HG03108 (cell line): Measurements from ENCODE around the gene SMC2.

Source experiments
- ATAC-seq: cut with Tn5 transposase; IDR thresholded peaks from one replicate; pipeline ENCODE4 v1.9.1; 2021; ENCODE audit warnings: moderate library complexity; ENCODE audit not compliant: unreplicated experiment

SMC2 gene

DNA sequence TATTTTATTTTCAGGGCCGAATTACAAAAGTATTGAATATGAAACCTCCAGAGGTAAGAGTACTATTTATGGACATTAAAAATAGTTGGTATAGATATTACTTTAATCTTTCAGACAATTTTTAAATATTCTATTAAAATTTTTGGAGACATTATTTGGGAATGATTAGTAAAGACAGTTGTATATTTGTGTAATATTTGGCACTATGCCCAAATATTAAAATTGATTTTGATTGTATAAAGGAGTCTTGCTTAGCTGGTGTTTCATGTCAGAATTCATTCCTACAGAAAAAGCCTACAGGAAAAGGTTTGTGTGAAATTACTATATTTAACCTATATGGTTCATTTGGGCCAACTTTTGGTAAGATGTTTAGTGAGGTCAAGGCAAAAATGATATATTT lies 5.5 kb downstream of the SMC2 start:
- ATAC-seq = no peak

DNA sequence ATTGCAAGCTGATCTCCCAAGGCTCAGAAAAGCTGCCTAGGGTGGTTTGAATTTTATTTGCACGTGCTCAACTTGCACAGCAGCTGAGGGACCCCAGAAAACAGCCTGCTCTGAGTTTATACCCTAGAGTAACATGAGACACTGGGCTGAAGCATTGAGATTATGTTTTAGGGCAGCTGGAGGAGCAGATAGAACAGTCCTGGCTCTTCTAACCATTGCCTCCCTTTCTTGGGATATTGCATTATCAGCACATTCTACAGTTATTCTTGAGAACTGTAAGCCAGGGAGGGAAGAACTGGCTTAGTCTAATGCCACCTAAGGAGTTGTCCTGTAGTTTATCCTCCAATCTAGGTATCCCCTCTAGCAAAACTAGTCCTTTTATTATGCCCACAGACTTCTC lies 10.3 kb downstream of the SMC2 start:
- ATAC-seq = no peak

DNA sequence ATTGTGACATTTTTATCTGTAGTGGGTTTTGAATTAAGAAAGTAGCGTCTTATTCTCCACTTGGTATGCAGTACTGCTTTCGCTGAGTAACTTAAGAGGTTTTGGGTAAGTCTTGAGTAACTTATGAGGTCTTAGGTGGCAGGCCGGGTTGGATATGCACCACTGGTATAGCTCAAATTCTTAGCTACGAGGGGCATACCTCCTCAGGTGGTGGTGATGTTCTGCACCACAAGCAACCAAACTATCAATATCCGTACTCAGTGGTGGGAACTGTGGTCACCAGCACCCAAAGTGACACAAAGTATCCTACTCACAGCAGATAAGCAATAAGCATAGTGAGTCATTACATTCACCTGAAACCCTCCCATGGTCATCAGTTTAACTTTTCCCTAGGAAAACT lies 13.7 kb downstream of the SMC2 start:
- no peak for ATAC-seq

DNA sequence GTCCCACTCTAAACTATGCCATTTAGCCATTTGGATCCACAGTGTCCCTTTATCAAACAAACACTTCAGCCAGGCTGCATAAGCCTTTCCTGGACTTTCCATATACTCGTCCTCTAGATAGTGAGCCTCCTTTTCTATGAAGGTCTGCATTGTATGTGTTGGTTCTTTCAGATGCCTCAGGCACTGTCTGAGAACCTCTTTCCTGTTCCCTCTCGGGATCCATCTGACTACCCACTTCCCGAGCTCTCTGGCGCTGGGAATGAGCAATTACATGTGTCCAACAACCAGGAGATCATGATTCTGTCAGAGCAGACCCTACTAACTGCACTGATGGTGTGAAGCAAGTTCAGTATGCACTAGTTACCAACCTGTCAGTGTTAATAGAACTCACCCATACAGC lies 14.2 kb downstream of the SMC2 start:
- ATAC-seq = no peak

DNA sequence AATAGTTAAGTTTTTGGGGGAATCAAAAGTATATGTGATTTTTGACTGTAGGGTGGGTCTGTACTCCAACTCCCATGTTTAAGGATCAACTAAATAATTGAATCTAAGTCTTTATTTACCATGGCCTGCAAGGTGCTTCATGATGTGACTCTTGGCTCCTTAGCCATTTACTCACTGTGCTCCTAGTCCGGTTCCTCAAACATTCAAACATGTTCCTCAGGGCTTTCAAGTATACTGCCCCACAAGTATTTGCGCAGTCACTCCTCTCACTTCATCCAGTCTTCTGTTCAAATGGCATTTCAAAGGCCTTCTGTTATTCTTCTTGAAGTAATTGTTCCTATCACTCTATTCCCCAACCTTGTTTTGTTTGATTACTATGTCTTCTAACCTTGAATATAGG lies 16.4 kb downstream of the SMC2 start:
- ATAC-seq = no peak

DNA sequence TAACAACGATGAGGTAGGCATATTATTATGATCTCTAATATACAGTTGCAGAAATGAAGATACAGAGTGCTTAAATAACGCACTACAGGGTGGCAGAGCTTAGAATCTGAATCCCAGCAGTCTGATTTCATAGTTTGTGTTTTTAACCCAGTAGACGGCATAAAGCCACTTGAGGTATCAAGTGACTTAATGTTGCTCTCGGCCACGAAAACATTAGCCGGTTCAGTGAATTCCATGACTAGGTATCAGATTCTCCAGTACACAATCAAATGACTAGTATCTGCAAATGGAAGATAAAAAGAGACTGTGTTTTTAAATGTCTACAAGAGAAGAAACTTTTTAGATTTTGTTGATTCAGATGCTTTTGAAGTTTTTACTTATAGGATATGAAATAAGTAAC lies 24.8 kb downstream of the SMC2 start:
- no peak for ATAC-seq

DNA sequence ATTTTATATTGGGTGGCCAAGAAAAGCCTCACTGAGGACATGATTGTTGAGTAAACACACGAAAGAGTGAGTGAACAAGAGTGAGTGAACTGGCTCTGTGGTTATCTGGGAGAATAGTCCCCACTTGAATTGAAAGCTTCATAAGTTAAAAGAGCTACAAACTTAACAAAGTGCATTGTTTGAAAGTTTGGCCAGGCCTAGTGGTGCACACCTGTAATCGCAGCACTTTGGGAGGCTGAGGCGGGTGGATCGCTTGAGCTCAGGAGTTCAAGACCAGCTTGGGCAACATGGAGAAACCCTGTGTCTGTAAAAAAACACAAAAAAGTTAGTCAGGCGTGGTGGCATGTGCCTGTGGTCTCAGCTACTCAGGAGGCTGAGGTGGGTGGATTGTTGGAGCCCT lies 26.9 kb downstream of the SMC2 start:
- no peak for ATAC-seq

DNA sequence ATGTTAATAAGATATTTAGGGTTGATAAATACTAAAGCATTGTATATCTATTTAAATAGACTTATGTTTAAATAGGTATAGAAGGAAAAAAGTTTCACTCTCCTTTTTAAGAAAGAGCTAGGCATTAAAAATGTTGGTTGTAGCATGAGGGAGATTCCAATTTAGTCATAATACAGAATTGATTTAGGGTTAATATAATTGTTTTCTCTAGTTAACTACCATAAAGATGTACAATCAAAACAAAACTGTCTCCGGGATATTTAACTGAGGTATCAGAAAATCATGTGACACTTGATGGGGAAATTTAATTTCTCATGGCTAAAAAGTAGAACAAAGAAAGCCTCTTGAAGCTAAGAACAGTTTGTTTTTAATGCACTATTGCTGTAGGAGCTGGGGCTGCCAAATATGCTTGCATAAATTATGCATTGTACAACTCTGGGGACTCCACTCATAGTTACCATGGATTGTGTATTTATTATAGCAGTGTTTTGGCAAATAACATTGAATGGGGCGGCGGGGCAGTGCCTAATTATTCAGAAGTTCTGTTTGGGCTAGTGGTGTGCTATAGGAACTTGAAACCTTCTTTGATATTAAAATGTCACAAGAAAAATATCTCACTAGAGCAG lies 44.2 kb downstream of the SMC2 start:
- no peak for ATAC-seq

DNA sequence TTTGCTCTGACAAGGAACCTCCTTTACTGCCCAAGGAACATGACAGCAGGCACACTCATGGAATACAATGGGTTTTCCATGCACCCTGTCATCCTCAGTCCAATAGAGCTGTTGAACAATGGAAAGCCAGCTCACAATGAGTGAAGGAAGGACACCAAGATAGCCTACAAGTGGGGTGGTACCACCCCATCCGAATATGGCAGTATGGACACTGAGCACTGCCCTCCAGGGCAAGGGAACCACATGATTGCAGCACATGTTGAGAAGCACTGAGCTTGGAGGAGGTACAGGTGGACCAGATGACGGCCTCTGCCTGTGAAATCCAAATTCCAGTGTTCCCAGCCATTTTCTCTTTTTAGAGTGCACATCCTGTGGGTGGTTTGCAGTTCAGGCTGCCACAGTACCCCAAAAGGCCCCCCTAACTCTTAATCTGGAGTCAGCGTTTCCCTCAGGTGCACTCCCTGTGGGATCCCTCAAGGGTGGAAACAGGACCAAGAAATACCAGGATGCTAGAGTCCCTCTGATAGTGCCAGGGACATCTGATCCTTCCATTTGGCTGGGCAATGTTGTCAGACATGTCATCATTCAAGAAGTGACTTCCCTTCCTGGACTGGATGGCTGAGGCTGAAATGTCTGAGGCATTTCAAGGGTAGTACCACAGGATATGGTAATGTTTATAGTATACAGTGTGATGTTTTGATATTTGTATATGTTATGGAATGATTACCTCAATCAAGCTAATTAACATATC lies 48.9 kb downstream of the SMC2 start:
- ATAC-seq = no peak

DNA sequence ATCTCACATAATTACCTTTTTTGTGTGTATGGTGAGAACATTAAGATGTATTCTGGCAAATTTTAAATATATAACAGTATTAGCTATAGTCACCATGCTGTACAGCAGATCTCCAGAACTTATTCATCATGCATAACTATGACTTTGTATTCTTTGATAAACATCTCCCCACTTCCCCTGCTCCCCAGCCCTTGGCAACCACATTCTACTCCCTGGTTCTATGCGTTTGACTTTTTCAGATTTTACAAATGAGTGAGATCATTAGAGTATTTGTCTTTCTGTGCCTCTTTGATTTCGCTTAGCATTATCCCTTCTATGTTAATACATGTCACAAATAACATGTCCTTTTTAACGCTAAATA lies 49.4 kb downstream of the SMC2 start:
- no peak for ATAC-seq

DNA sequence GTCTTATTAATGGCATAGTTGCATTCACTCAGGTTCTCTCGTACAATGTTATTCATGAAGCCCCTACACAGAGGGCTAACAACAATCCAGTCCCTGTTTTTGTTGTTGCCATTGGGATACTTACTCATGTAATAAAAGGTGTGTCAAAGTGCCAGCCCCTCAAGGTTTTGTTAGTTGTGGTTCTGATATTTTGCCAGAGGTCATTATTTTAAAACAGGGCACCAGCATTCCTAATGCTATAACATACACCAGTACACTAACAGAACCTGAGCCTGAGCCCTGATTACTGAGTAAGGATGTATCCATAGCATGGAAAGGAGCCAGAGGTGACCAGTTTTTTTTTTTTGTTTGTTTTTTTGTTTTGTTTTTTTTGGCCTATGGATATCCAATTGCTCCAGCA lies 50.2 kb downstream of the SMC2 start:
- no peak for ATAC-seq

DNA sequence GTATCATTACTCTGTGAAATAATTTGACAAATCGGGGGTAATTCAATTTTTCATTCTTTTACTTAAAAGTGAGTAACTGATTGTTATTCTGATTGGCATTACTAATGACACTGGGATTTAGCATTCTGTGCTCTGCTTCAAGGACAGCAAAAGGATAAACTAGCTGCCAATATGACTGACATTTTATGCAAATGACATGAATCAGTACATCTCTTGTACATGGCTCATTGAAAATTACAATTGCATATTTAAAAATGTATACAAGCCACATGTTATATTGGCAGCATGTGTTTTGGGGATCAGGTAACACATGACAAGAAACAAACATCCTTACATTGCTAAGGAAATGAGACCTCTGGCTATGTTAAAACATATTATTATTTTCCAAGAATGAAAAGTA lies 79.0 kb downstream of the SMC2 start:
- ATAC-seq = no peak

DNA sequence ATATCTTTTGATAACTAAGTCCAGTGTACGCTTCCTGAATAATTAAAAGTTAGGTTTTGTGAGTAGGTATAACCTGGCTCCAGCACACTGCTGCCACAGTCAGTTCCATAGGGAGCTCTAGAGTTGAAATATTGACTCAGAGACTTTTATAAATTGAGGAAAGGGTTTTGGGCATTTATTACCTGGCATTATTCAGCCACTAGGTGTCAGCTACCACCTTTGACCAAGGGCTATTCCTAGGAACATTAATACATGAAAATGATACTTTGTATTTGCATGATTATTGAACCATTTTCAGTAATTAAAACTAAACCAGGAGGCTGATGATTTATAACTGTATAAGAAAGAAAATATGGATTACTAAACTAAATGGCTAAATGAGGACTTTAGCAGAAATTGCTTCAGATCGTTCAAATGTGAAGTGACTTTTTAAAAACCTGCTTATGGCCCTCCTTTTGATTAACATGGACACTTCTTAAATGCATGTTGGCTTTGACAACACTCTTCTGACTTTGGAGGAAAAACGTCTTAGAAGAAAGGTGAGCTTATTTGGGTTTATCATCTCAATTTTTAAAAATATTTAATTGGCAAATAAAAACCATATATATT lies 83.0 kb downstream of the SMC2 start:
- ATAC-seq = no peak

DNA sequence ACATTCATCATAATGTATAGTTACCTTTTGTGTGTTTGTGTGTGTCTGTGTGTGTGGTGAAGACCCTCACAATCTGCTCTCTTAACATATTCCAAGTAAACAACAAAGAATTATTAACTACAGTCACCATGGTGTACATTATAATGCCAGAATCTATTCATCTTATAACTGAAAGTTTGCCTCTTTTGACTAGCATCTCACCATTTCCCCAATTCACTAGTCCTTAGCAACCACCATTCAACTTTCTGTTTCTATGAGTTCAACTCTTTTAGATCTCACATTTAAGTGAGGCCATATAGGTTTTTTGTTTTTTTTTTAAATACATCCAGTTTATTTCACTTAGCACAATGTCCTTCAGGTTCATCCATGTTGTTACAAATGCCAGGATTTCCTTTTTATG lies 83.6 kb downstream of the SMC2 start:
- ATAC-seq = peak; percentile 59
